Heart left ventricle (tissue), 16 donors: ENCODE data around the gene SURF6. TPM values are rescaled to one million over a fixed set of nuclear protein-coding genes. Genes with fewer than 3 reads are reported as not detected.

Experiments
- ATAC-seq, 4 donors: fragments of 200-7000 bp; cut with Tn5 transposase; one replicate each; pipeline ENCODE4 v1.9.1; 2020 to 2022; ENCODE audit warnings: moderate library complexity in 4 of 4, mild to moderate bottlenecking in 3 of 4, moderate number of reproducible peaks in 1 of 4
- DNase-seq, 5 donors: peaks; one replicate each; pipeline ENCODE4 v3.0.0-alpha.2; 2020
- H3K27ac ChIP-seq, 12 donors: fragments of 200-600 bp; sonication (generic) in 4 of 12; one replicate each; pipeline versions ENCODE4 v1.5.0 to v1.8.0; 2016 to 2022; ENCODE audit warnings: mild to moderate bottlenecking in 2 of 12
- H3K27me3 ChIP-seq, 9 donors: fragments of 200-600 bp; sonication (generic) in 2 of 9; one replicate each; pipeline versions ENCODE4 v1.5.1 to v1.8.0; 2016 to 2022; ENCODE audit warnings: mild to moderate bottlenecking in 3 of 9
- H3K36me3 ChIP-seq, 9 donors: fragments of 200-600 bp; sonication (generic) in 2 of 9; one replicate each; pipeline versions ENCODE4 v1.5.0 to v1.8.0; 2018 to 2022; ENCODE audit warnings: mild to moderate bottlenecking in 2 of 9
- H3K4me1 ChIP-seq, 12 donors: fragments of 200-600 bp; sonication (generic) in 4 of 12; one replicate each; pipeline versions ENCODE4 v1.5.0 to v1.8.0; 2016 to 2022; ENCODE audit warnings: mild to moderate bottlenecking in 3 of 12
- H3K4me3 ChIP-seq, 12 donors: fragments of 200-600 bp; sonication (generic) in 4 of 12; one replicate each; pipeline versions ENCODE4 v1.5.0 to v1.8.0; 2017 to 2022; ENCODE audit warnings: mild to moderate bottlenecking in 9 of 12, moderate library complexity in 4 of 12
- H3K9me3 ChIP-seq, 12 donors: fragments of 200-600 bp; sonication (generic) in 4 of 12; one replicate each; pipeline versions ENCODE4 v1.5.0 to v1.8.0; 2016 to 2022; ENCODE audit warnings: mild to moderate bottlenecking in 1 of 12
- POLR2A ChIP-seq, 2 donors: fragments of 450-650 bp; IDR thresholded peaks; one replicate each; pipeline ENCODE4 v1.6.1; 2017; ENCODE audit warnings: antibody characterized with exemption in 2 of 2, mild to moderate bottlenecking in 2 of 2, moderate library complexity in 2 of 2
- WGBS, 4 donors: extraction: QIAGEN DNeasy Blood & Tissue Kit in 2 of 4; methylation state at CpG; one replicate each; pipeline versions ENCODE4 v1.1.5 to v1.1.7; 2013 to 2018; 5-methylcytosine and 5-hydroxymethylcytosine counted together
- intact Hi-C, 10 donors: fragments of 100-400 bp; cut with DNase I; formaldehyde crosslinking; loops; one replicate each; pipeline versions ENCODE4 v1.11.1 to v1.14.2; 2022
- polyA plus RNA-seq, 2 donors: library from polyadenylated mRNA; stranded (reverse); fragments of 200-250 nt; gene quantifications; one replicate each; pipeline ENCODE4 v1.2.3, GENCODE V29; 2013
- total RNA-seq, 9 donors: library from RNA; depleted of rRNA in 2 of 9; stranded (reverse); fragments of >200 nt in 2 of 9; fragmentation: NEBNext Ultra II Directional in 3 of 9; extraction: Animal tissue kit (Norgen Biotek cat#: 25700) in 3 of 9; gene quantifications; one replicate each; pipeline versions ENCODE4 v1.1.0 to v1.2.4, GENCODE V29; 2016 to 2023
- TF ChIP-seq, protein P1 (sequence below), 12 donors: fragments of 200-600 bp; sonication (generic) in 4 of 12; IDR thresholded peaks; one replicate each; pipeline versions ENCODE4 v1.5.0 to v1.8.0; 2018 to 2022; ENCODE audit warnings: antibody characterized with exemption in 12 of 12, mild to moderate bottlenecking in 5 of 12
- donor health status: ischemic (EF 13 %, LVEDD 7.1; RV severe dilation, severe dysfunction).
- donor health status: healthy with polysubstance abuse.
- donor health status: DM: no; HTN: yes; CAD: no.
- donor health status: DM: no; HTN: no; CAD: no.
- donor health status: ischemic (EF 25% LVEDD 6.9; RV normal size, moderate dysfunction).
- donor health status: ischemic (EF 25% LVEDD 5.7; RV mildly dilated, moderate dysfunction).
- donor health status: healthy.
- donor health status: DM: yes; HTN: yes; CAD: no.
- donor health status: ischemic (EF 35%, LVEDD 5.7; RV mildly dilated, moderate dysfunction).
- donor health status: nonischemic (EF 11% LVEDD 7.7; RV severe dilation, severe dysfunction).
- donor health status: DM: yes; HTN: yes; CAD: no.
- donor health status: PGD.
- donor health status: ischemic (EF 29% LVEDD 5.4; RV normal size, mild dysfunction).
- donor health status: nonischemic (EF 23%, LVEDD 6.1; RV moderate dilation, normal function).

Gene SURF6
- total and polyA plus RNA-seq, 11 donors, result 9.2 to 19.6 (median 11.1) TPM

DNA sequence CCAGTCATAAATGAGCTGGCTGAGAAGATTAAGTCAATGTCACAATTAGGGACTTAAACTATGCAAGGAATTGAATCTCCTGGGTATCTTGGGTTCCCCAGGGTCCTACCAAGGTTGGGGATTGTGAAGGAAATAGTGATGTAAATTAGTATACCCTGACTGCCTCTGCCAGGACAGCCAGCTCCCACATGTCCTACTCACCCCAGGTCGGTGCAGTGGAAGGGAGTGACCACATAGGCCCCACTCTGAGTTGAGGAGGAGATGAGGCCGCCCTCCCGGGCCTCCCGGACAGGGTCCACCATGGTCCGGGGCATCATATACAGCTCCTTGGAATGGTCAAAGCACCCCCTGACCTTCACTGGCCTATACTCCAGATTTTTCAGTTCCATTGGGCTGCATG is 17.6 kb upstream of the SURF6 start:
- ATAC-seq (no peak), DNase-seq (no peak)
- 79 to 89% (median 83%) methylated on average over 5 of the region's 5 CpGs for WGBS, 4 donors
- no peaks in the 10 kb centered on the region for H3K9me3 ChIP-seq
- H3K4me3 ChIP-seq, result no peak overlapping the region
- H3K36me3 ChIP-seq, result peaks cover 0 to 55% (median 50%) of the 10 kb centered on the region in 9 donors
- peaks cover 8 to 46% (median 34%) of the 10 kb centered on the region in 12 donors for H3K4me1 ChIP-seq
- intact Hi-C loops, result no loop called here
- TF ChIP-seq, protein P1, sequence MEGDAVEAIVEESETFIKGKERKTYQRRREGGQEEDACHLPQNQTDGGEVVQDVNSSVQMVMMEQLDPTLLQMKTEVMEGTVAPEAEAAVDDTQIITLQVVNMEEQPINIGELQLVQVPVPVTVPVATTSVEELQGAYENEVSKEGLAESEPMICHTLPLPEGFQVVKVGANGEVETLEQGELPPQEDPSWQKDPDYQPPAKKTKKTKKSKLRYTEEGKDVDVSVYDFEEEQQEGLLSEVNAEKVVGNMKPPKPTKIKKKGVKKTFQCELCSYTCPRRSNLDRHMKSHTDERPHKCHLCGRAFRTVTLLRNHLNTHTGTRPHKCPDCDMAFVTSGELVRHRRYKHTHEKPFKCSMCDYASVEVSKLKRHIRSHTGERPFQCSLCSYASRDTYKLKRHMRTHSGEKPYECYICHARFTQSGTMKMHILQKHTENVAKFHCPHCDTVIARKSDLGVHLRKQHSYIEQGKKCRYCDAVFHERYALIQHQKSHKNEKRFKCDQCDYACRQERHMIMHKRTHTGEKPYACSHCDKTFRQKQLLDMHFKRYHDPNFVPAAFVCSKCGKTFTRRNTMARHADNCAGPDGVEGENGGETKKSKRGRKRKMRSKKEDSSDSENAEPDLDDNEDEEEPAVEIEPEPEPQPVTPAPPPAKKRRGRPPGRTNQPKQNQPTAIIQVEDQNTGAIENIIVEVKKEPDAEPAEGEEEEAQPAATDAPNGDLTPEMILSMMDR (IDR thresholded peaks at IDR 0.05), result no peak
- no peak for TF ChIP-seq POLR2A (IDR thresholded peaks at IDR 0.05)
- no peak overlapping the region for H3K27ac ChIP-seq
- no peaks in the 10 kb centered on the region for H3K27me3 ChIP-seq

DNA sequence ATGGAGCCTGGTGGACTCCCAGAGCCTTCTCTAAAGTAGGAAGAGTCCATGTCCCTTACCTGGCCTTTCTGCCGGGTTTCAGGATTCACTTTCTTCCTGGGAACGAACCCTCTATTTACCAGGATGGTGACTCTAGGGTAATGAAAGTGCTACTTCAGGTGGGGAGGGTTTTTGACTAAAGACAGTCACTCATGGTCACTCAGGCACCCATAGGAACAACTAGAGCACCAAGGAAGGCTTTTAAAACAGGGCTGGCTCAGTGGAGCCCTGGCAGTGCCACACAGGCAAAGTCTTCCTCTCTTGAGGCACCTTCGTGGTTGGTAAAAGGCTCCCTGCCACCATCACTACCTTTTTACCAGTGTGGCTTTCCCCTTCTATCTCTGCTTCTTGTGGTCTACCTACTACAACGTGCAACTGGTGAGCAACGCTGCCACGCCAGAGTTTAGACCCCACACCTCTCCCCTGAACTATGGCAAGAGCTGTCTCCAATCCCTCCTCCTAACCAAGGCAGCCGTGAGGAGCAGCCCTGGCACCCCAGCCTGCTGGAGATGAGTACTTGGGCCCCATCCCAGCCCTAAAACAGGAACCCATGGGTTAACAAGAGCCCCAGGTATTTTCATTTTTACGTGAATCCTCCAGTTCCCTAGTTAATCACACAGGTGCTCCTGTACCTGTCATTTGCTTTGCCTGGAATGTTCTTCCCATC is 16.8 kb upstream of the SURF6 start:
- H3K27ac ChIP-seq, result no peak overlapping the region
- H3K27me3 ChIP-seq, result no peaks in the 10 kb centered on the region
- DNase-seq, result no peak
- 78 to 87% (median 83%) methylated on average over 8 of the region's 8 CpGs for WGBS, 4 donors
- H3K4me3 ChIP-seq, result no peak overlapping the region
- TF ChIP-seq, protein P1 (IDR thresholded peaks at IDR 0.05), result no peak
- TF ChIP-seq POLR2A (IDR thresholded peaks at IDR 0.05), result no peak
- peaks cover 0 to 55% (median 50%) of the 10 kb centered on the region in 9 donors for H3K36me3 ChIP-seq
- H3K4me1 ChIP-seq, result peaks cover 8 to 45% (median 34%) of the 10 kb centered on the region in 12 donors
- intact Hi-C loops, result no loop called here
- no peak for ATAC-seq
- H3K9me3 ChIP-seq, result no peaks in the 10 kb centered on the region

DNA sequence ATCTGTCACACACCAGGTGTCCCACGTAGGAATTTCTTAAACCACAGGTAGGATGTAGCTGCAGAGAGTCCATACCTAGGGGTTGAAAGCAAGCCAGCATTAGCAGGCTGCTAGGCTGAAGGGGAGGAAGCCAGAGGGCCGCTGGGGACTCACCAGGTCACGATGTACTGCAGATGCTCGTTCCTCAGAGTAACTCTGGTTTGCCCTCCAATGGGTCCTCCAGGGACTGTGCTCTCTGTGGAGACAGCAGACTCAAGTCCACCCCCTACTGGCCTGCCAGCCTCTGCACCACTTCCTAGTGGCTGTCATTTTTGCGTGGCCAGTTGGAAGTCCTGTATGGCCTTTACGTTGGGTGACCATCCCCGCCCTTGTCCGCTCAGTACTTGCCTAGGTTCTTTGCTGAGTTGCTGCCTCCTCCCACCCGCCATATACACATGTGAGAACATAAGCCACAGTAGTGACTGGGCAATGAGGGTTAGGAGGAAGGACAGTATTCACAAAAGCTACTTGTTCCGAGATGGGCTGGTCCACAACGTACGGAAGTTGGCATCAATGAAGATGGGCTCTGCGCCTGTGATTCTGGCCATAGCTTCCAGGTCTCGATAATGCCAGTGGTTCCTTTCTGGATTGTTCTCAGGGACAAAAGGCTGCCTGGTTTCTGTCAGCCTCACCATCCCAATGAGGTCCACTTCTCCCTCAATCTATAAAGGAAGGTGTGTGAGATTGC is 16.1 kb upstream of the SURF6 start:
- Histone ChIP-seq H3K4me1 (peaks cover 7 to 41% (median 28%) of the 10 kb centered on the region in 12 donors), H3K36me3 (peaks cover 0 to 55% (median 50%) of the 10 kb centered on the region in 9 donors), H3K9me3 (no peaks in the 10 kb centered on the region), H3K4me3 (no peak overlapping the region), H3K27me3 (no peaks in the 10 kb centered on the region), H3K27ac (no peak overlapping the region)
- WGBS, 4 donors, result 76 to 81% (median 77%) methylated on average over 13 to 14 of the region's 14 CpGs
- DNase-seq, result peak in 1 of 5 donors; percentile 45
- TF ChIP-seq, protein P1 (IDR thresholded peaks at IDR 0.05), result peak in 9 of 12 donors; percentile 10 to 53 (median 39)
- TF ChIP-seq POLR2A (IDR thresholded peaks at IDR 0.05), result no peak
- intact Hi-C loops, result no loop called here
- no peak for ATAC-seq

DNA sequence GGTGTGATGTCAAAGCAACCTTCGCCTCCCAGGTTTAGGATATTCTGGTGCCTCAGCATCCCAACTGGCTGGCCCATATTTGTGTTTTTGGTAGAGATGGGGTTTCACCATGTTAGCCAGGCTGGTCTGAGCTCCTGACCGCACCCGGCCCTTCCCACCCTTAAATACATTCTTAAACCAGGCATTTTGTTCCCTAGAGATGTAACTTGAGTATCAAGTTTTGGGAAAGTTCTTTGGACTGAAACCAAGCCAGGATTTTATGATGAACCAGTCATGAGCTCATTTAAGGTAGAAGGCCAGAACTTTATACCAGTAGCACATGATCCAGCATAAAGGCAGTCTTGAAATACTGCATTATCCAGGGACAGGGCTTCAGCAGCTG is 15.5 kb upstream of the SURF6 start:
- Histone ChIP-seq H3K27ac (no peak overlapping the region), H3K9me3 (no peaks in the 10 kb centered on the region), H3K27me3 (no peaks in the 10 kb centered on the region), H3K4me3 (no peak overlapping the region), H3K4me1 (peaks cover 4 to 43% (median 29%) of the 10 kb centered on the region in 12 donors), H3K36me3 (peaks cover 0 to 55% (median 50%) of the 10 kb centered on the region in 9 donors)
- intact Hi-C loops, result no loop called here
- no peak for DNase-seq
- TF ChIP-seq, protein P1 (IDR thresholded peaks at IDR 0.05), result no peak
- no peak for TF ChIP-seq POLR2A (IDR thresholded peaks at IDR 0.05)
- WGBS, 4 donors, result 88 to 95% (median 94%) methylated on average over 3 of the region's 3 CpGs
- no peak for ATAC-seq
